Stimulated activated CD4-positive, alpha-beta T cell treated with anti-CD3 and anti-CD28 coated beads, TNF-alpha, amount 100 ng/mL, for 1 hour (primary cell): Measurements from ENCODE around the gene INSRR.

Experiments used
- DNase-seq, 3 donors: peaks; one replicate each; pipeline ENCODE4 v3.0.0-alpha.2; 2020; ENCODE audit warnings: low read depth in 3 of 3, low spot score in 1 of 3

INSRR gene

GRCh38 chr1:156894711-156895454 is 36.0 kb upstream of the INSRR start:
- no peak for DNase-seq

GRCh38 chr1:156894001-156894400 is 35.1 kb upstream of the INSRR start:
- no peak for DNase-seq

GRCh38 chr1:156893048-156893953 is 34.4 kb upstream of the INSRR start, which contains the start of gene PEAR1:
TSS of gene PEAR1 (plus strand) at chr1:156893718. CDS start at chr1:156903927, 10,209 bp downstream.
- no peak for DNase-seq

DNA sequence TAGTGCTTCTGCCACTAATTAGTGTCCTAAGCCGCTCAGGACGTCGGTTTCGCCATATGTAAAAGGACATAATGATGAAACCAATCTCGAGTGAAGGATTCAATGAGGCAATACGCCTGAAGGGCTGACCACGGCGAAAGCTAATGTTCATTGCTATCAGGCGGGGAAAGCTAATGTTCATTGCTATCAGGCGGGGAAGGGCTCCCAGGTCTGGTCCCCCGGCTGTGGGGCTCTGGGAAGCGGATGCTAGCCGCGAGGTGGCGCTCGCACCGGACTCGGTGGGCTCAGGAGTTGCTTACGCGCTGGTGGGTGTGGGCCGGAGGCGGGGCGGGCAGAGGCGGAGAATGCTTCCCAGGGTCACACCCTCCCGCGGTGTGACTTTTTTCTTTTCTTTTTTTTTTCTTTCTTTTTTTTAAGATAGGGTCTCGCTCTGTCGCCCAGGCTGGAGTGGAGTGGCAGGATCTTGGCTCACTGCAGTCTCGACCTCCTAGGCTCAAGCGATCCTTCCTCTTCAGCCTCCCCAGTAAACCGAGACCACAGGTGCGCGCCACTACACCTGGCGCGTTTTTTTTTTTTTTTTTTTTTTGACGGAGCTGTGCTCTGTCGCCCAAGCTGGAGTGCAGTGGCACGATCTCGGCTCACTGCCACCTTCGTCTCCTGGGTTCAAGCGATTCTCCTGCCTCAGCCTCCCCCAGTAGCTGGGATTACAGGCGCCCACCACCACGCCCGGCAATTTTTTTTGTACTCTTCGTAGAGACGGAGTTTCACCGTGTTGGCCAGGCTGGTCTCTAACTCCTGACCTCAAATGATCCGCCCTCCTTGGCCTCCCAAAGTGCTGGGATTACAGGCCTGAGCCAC is 33.5 kb upstream of the INSRR start:
- DNase-seq = peak; percentile 52 to 81 (median 62)

GRCh38 chr1:156889802-156890580 is 31.1 kb upstream of the INSRR start:
- DNase-seq = peak in 2 of 3 donors; percentile 16 to 42

GRCh38 chr1:156887734-156888133 is 28.8 kb upstream of the INSRR start:
- DNase-seq = no peak

DNA sequence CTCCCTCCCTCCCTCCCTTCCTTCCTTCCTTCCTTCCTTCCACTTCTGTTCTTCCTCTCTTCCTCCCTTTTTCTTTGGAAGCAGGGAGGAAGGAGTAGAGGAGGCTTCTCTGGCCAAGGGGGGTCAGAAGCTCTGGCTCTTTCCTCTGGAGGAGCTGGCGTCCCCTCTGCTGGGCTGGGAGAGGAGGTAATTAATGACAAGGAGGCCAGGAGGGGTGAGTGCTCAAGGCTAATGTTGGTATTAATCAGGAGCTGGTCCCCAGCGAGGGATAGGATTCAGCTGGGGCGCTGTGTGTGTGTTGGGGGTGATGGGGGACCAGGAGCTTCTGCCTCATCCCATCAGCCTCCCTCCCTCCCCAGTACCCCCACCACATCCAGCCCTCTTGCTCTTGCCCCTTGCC is 28.4 kb upstream of the INSRR start:
- DNase-seq = no peak

DNA sequence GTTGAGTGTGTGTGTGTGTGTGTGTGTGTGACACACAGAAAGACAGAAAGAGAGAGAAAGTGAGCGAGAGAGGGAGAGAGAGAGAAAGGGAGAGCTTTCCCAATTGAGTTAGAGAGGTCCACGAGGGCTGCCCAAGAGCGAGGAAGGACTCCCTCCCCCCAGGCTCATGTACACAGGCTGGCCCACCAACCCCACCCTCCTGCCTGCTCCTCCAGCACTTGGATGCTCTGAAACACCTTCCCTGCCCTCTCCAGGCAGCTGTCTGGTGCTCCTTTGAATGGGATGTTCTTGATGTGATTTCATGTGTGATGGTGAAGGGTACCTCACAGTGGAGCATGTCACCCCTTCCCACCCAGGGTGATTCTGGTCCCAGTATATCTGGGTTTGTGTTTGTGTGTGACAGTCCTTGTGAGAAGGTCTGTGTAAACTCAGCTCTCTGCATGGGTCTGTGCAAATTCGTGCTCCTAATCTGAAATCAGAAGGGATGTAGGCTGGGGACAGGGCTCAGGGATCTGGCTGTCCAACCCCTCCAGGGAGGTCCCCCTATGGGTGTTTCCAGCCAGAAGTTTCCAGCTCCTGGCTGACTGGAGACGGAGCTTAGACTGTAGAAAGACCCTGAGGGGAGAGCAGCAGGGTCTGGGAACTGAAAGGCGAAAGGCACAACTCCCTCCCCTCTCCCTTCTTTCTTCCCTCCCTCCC is 27.8 kb upstream of the INSRR start:
- DNase-seq = no peak

DNA sequence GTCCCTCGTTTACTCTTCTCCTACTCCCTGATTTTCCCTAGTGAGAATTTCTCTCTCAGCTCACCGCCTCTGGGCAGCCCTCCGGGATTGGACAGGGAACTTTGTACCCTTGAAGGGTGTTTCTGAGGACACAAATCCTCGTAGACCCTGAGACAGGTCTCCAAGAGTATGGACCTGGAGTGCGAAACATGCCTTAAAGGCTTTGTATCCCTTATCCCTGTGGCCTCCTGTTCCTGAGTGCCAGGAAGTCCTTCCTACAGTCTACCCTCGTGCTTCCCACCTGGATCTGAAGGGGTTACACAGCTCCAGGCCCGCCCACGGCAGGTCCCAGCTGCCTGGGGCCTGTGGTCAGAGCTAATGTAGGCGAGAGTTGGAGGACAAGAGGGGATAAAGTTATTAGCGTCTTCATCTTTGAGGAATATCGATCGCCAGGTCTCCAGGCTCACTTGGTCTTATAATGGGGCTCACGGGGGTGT is 27.0 kb upstream of the INSRR start:
- DNase-seq = no peak

DNA sequence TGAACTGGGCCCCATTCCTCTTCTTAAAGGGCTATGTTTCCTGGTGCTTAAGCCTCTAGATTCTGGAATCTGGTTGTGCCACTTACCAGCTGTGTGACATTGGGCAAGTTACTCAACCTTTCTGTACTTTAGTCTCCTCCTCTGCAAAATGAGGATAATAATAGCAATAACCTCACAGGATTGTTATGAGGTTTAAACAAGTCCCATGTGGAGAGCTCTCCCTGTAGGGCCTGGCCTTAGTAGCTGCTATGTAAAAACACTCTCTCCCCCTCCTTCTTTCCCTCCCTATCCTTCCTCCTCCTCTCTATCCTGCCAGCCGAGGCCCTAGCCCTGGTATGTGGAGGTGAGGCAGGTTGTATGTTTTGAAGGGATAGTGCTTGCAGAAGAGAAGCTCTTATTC is 26.4 kb upstream of the INSRR start:
- no peak for DNase-seq

DNA sequence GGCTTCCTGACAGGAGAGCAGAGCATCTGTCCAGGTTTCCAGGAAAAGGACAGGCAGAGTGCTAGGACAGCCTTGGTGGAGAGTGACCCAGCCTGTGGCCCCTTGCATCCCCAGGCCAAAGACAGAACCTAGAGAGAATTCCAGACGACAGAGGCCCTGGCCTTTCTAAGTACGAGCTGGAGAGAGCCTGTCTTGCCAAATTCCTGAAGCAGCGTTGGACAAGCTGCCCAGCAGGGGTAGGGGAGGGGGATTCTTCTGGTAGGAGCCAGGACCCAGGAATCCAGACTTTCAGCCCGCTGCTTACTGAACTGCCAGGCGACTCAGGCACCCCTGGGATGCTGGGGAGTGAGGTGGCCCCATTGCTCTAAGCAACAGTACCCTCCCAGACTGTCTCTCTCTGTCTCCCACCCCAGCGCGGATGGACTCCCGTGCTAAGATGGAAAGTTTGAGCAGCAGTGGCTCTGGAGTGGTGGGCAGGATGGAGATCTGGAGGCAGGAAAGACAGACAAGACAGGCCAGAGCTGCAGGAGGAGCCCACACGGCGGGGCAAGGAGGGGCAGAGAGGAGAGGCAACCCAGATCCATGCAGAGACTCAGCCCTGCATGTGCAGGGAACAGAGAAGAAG is 25.8 kb upstream of the INSRR start:
- DNase-seq = no peak

DNA sequence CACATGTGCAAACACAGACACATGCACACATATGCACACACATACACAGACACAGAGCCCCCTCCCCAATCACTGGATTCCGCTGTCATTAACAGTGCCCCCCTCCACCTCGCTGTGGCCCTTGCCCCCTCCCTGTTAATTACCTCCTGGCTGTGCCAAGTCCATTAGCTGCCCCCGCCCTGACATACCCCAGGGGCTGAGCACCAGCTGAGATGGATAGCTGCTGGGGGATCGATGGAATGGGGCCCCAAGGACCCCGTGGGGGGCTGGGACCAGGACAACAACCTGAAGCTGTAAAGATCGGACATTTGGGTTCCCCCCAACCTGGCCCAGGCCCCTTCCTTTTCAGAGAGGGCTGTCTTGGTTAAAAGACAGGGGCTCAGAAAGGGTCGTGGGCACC is 25.0 kb upstream of the INSRR start:
- no peak for DNase-seq

GRCh38 chr1:156882543-156882942 is 23.6 kb upstream of the INSRR start:
- no peak for DNase-seq

- no peak for DNase-seq
These were observed 22.7 kb upstream of the INSRR start for GRCh38 chr1:156881663-156882062.

GRCh38 chr1:156881101-156881500 is 22.2 kb upstream of the INSRR start:
- DNase-seq = no peak

DNA sequence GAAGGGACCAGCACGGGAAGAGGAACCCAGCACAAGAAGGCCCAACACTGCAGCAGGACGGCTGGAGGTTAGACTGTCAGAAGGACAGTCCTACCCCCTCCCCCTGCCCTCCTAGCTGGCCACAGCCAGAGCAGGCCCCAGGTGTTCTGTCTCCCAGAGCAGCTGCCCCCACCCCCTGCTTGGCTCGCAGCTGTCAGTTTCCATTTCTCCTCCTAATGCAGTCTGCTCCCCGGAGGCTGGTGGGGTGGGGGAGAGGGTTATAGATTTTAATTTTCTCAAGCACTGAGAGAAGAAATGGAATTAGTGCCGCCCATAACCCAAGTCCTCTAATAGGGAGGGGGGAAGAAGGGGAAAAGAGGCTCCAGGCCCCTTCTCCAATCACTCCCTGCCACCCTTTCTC is 21.6 kb upstream of the INSRR start:
- no peak for DNase-seq

DNA sequence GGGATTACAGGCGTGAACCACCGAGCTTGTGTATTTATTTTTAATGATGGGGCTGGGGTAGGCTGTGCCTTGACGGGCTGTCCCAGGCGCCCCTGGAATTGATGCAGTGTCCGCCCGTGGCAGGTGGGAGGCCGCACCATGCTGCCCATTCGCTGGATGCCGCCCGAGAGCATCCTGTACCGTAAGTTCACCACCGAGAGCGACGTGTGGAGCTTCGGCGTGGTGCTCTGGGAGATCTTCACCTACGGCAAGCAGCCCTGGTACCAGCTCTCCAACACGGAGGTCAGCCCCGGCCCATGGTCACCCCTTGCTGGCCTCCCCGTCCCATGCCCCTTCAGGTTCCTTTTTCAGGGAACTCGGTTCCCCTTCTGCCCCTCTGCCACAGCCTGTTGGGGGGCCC is 21.0 kb upstream of the INSRR start:
- DNase-seq = no peak

DNA sequence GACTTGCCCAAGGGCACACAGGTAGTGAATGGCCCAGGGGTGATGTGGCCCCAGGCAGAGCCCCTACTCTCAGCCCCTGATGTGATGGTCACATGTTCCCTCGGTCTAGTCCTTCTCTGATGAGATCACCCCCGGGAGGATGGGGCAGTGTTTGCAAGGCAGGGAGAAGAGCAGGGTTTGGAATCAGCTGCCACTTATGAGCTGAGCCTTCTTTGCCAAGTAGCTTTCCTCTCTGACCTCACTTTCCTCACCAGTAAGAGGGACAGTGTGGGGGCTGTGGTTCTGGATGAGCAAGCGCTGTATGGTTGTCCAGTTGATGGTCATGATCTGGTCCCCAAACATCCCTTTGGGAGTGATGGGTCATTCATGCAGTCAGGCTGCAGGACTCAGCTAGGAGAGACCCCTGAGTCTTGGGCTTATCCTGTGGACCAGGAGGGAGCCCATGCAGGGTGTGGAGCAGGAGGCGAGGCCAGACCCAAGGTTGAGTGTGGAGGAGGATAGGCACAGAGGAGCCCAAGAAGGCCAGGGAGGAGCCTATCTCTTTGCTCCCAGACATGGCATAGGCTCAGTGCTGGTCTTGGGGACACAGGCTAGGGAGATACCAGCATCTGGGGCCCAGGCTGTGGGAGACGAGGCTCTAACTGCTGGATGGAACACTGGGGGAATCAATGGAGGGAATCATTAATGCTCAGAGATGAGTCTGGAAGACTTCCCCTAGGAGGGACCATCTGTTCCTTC is 18.7 kb upstream of the INSRR start:
- no peak for DNase-seq

GRCh38 chr1:156876281-156876680 is 17.4 kb upstream of the INSRR start:
- DNase-seq = no peak
